Smooth muscle cell of the pulmonary artery (primary cell): ENCODE results near the gene PKHD1. TPM values are rescaled to one million over a fixed set of nuclear protein-coding genes. Genes with fewer than 3 reads are reported as not detected.

Experiments used
- total RNA-seq: library from RNA; depleted of rRNA; stranded (reverse); fragments of >200 nt; gene quantifications from 2 replicates; pipeline ENCODE4 v1.2.3, GENCODE V29; 2014

Gene PKHD1, protein sequence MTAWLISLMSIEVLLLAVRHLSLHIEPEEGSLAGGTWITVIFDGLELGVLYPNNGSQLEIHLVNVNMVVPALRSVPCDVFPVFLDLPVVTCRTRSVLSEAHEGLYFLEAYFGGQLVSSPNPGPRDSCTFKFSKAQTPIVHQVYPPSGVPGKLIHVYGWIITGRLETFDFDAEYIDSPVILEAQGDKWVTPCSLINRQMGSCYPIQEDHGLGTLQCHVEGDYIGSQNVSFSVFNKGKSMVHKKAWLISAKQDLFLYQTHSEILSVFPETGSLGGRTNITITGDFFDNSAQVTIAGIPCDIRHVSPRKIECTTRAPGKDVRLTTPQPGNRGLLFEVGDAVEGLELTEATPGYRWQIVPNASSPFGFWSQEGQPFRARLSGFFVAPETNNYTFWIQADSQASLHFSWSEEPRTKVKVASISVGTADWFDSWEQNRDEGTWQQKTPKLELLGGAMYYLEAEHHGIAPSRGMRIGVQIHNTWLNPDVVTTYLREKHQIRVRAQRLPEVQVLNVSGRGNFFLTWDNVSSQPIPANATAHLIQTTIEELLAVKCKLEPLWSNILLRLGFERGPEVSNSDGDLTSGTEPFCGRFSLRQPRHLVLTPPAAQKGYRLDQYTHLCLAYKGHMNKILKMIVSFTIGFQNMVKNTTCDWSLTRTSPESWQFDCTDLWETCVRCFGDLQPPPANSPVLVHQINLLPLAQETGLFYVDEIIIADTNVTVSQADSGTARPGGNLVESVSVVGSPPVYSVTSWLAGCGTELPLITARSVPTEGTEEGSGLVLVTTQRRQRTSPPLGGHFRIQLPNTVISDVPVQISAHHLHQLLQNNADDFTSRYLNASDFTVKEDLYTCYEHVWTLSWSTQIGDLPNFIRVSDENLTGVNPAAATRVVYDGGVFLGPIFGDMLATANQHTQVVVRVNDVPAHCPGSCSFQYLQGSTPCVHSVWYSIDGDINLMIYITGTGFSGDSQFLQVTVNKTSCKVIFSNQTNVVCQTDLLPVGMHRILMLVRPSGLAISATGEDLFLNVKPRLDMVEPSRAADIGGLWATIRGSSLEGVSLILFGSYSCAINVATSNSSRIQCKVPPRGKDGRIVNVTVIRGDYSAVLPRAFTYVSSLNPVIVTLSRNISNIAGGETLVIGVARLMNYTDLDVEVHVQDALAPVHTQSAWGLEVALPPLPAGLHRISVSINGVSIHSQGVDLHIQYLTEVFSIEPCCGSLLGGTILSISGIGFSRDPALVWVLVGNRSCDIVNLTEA (N-terminal part only)
- not detected in 2 replicates for total RNA-seq

GRCh38 chr6:52087498-52087999, at the start of gene PKHD1:
PKHD1 (minus strand) TSS chr6:52087613; CDS start chr6:52084933, 2,680 bp downstream.

Other genes starting within 250 kb of the PKHD1 start
- gene IL17A, start 98.8 kb upstream of the PKHD1 start, total RNA-seq: not detected in 2 replicates
- not detected in 2 replicates for gene IL17F, start 156.9 kb upstream of the PKHD1 start, total RNA-seq
- gene MCM3, start 197.1 kb upstream of the PKHD1 start, total RNA-seq: 20.6 and 24.3 TPM in 2 replicates